Measurements from ENCODE around the gene RPAIN.

Gene RPAIN

GRCh38 chr17:5419959-5420653 is at the start of gene RPAIN:
TSS of gene RPAIN (plus strand) at chr17:5420182. CDS start at chr17:5420211, 29 bp downstream.
- DNase-seq, result peak; percentile 92

DNA sequence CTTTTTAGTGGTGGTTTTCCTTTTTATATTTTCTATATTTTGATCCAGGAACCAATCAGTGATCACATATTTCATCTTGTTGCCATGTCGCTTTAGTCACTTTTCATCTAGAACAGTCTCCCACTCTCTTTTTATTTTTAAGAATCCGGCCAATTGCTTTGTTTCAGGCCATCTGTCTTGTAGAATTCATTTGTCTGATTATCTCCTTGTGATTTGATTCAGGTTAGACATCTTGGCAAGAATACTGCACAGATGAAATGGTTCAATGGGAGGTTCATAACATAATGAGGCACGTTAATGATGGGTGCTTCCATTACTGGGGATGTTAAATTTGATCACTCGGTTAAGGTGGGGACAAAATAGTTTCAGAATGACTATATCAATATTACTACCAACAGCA is 49.6 kb upstream of the RPAIN start:
- DNase-seq, result no peak

DNA sequence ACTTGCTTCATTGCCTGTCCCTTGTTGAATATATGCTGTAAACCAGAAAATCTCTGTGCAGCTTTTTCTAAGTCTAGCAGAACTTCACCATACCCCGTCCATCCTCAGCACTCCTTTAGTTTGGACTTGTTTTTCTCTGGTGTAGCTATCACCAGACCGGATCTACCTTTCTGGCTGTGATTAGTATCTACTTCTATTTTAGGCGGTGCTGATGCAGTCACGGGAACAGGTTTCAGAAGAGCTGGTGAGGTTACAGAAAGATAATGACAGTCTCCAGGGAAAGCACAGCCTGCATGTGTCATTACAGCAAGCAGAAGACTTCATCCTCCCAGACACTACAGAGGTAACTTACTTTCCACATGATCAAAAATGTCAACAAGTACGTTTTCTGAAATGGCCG is 46.9 kb upstream of the RPAIN start:
- no peak for DNase-seq

DNA sequence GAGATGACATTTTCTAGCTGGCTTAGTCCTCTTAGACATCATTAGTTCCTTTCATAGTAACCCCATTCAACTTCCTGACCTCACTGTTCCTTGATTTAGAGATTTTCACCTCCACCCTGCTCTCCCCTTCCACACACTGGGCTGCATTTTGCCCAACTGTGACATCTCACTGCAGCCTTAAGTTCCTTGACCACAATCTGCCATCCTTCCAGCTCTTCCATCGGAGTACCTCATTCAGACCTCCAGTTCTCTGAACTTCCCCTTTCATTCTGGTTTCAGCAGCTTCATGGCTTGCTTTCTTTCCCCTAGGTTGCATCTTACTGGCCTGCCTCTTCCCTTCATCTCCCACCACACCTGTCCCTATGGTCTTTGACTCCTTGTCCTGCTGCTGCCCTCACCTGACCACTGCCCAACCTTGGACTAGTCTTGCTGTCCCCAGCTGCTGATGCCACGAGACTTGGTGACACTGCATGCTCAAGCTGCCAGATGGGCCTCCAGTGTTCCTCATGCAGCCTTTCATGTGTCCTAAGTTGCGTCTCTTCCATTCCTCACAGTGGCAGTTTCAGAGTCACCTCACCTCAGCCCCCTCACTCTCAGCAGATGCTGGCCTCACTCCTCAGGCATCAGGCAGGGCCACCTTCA is 41.3 kb upstream of the RPAIN start:
- peak; percentile 89 for DNase-seq

- no peak for DNase-seq
These were observed 40.5 kb upstream of the RPAIN start for GRCh38 chr17:5379351-5380107.

GRCh38 chr17:5380491-5381135 is 39.4 kb upstream of the RPAIN start:
- no peak for DNase-seq

DNA sequence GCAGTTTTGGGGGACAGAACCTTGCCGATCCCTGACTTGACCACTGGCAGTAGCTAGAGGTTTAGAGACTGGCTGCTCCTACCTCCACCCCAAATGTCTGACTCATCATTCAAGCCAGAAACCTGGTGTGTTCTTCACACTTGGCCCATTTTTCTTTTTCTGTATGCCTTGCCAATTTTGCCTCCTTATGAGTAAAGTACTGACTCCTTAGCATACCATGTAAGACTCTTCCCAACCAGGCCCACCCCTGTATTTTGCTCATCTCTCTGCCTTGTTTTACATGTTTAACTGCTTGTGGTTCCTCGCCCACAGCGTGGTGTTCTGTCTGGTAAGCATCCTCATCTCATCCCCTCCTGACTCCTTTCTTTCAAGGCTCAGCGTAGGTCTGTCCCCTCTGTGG is 38.4 kb upstream of the RPAIN start:
- DNase-seq, result no peak

- no peak for DNase-seq
These were observed 28.3 kb upstream of the RPAIN start for GRCh38 chr17:5391678-5392077.

- no peak for DNase-seq
These were observed 23.4 kb upstream of the RPAIN start for GRCh38 chr17:5396612-5397011.

DNA sequence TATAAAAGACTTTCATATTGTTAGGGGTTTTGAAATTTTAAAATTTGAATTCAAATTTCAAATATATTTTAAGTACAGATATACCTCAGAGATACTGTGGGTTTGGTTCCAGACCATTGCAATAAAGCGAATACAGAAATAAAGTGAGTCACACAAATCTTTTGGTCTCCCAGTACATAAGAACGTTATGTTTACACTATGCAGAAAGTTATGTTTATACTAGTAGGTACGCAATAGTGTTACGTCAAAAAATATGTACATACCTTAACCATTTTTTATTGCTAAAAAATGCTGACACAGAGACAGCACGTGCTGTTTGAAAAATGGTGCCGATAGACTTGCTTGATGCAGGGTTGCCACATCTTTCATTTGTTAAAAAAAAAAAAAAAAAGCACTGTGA is 20.2 kb upstream of the RPAIN start:
- no peak for DNase-seq

DNA sequence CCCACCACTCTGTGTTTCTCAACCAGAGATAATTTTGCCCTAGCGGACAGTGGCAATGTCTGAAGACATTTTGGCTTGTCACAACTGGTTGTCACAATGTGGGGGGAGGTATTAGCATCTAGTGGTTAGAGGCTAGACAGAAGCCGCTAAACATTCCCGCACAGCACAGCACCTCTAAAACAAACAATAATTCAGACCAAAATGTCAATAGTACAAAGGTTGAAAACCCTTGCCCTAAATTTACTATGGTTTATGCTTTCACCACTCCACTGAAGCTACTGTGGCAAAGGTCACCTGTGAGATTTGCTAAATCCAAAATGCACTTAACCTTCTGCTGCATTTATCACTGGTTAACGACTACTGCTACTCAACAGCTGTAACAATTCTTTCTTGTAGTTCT is 14.6 kb upstream of the RPAIN start:
- DNase-seq, result no peak

GRCh38 chr17:5408186-5408585 is 11.8 kb upstream of the RPAIN start:
- DNase-seq, result no peak

DNA sequence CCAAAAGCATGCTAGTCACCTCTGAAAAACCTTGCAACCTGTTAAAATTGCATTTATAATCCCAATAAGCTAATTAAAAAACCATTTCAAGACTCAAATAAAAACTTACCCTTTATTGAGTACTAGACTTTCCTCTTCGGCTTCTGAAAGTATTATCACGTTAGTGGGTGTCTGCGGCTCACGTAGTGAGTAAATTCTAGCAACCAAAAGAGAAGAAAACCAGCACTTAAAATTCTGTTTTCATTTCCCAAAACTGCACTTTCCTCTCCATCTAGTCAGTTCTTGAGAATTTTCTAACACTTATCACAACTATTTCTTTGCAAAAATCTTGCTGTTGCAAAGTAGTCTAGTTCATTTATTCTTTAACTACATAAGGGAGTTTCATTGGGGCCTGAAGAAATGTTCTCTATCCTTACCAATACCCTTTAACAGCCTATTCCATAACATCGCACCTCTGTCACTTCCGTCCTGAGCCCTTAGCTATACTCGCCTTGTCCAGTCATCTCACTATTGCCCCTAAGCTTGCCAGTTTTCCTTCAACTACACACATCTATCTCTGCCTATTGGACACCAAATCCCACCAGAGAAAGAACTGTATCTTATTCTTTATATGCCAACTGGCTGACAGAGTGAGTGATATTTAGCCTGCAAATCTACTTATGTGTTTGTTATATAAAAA is 9.2 kb upstream of the RPAIN start:
- no peak for DNase-seq

GRCh38 chr17:5413682-5414081 is 6.3 kb upstream of the RPAIN start:
- peak; percentile 63 for DNase-seq

DNA sequence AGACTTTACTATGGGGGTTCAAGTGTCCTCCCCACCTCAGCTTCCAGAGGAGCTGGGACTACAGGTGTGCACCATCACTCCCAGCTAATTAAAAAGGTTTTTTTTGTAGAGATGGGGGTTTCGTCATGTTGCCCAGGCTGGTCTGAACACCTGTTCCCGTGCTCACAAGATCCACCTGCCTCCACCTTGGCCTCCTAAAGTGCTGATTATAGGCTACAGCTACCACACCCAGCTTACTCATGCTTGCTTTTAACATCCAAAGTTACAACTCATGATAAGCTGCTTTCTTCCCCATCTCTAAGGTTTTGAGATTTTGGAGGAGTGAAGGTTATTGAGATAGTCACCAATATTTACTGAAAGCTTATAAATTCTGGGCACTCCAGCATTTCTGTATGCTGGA is 3.1 kb upstream of the RPAIN start:
- no peak for DNase-seq

GRCh38 chr17:5418858-5419355 is 1.1 kb upstream of the RPAIN start:
- peak; percentile 61 for DNase-seq

- DNase-seq, result peak; percentile 95
These were observed 525 bp upstream of the RPAIN start, which contains the start of gene NUP88 for GRCh38 chr17:5419356-5419958. TSS of gene NUP88 (minus strand) at chr17:5419662. CDS start at chr17:5419650, 12 bp downstream.

GRCh38 chr17:5422505-5422904 is 2.5 kb downstream of the RPAIN start:
- DNase-seq, result no peak

GRCh38 chr17:5424909-5425308 is 4.9 kb downstream of the RPAIN start:
- DNase-seq, result no peak

DNA sequence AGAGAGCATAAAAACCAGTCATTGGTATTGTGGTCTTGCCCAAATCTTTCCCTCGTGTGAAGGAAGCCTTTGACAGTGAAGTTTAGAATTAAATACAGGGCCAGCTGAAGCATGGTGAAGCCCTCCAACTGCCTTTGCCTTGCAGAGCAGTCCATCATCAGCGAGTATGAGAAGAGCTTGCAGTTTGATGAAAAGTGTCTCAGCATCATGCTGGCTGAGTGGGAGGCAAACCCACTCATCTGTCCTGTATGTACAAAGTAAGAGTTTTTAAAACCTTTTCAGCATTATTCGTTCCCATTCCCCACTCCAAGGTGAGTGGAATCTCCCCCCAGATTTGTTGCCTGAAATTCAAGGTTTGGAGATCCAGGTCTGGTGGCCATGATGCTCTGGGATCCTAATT is 5.8 kb downstream of the RPAIN start:
- DNase-seq, result no peak

GRCh38 chr17:5429191-5429887 is 9.4 kb downstream of the RPAIN start:
- DNase-seq, result no peak

Data from MV-4-11 (cell line).